K562 (cell line): ENCODE data around the gene UBL5. TPM values are rescaled to one million over a fixed set of nuclear protein-coding genes. Genes with fewer than 3 reads are reported as not detected.

Experiments
- ATAC-seq: fragments of 200-7000 bp; cut with Tn5 transposase; 3 replicates; pipeline ENCODE4 v1.9.1; 2020; ENCODE audit warnings: moderate library complexity
- BruUV-seq: library from RNA; stranded (reverse); fragments of 400-500 nt; replicated peaks from 2 replicates; lab custom pipeline; 2021; lab: Mats Ljungman, UMichigan
- CTCF ChIA-PET: fragments of 300-600 bp; formaldehyde crosslinking; extraction: SDS; loops from one replicate; lab custom pipeline; 2021; ENCODE audit warnings: low intra/inter-chr PET ratio; lab: Yijun Ruan, JAX
- POLR2A ChIA-PET: fragments of 300-600, 350-650 bp; sonication (Branson Sonifier 250); formaldehyde crosslinking; extraction: SDS; loops from one replicate; lab custom pipeline; 2021; ENCODE audit warnings: antibody characterized with exemption, inconsistent platforms; lab: Yijun Ruan, JAX
- DNase-seq, 4 experiments: peaks; one replicate each; pipeline versions ENCODE4 v3.0.0 to v3.0.0-alpha.2; 2011 to 2018; ENCODE audit warnings: low spot score in 3 of 4, mixed read lengths in 3 of 4; ENCODE audit errors: extremely low read depth in 1 of 4
- FAIRE-seq: peaks from 2 replicates; lab custom pipeline; 2011; peaks lifted over from hg19 to GRCh38; lab: Jason Lieb, UNC
- H2AFZ ChIP-seq: 2 replicates; pipeline ENCODE4 v1.6.0; 2011; ENCODE audit warnings: low read depth, low read length, control low read depth, inconsistent platforms
- H3K27ac ChIP-seq: fragments of 200-600 bp; 3 replicates; pipeline ENCODE4 v1.8.0; 2011; ENCODE audit warnings: low read depth, mild to moderate bottlenecking, control low read depth, inconsistent platforms, low read length, moderate library complexity, mixed read lengths; ENCODE audit errors: extremely low read depth
- H3K27me3 ChIP-seq, 2 experiments: fragments of 300-600 bp in 1 of 2; 2 replicates in 1 of 2; 3 replicates in 1 of 2; pipeline versions ENCODE4 v1.6.0 to v1.8.0; 2011; ENCODE audit warnings: inconsistent platforms in 2 of 2, low read length in 2 of 2, mild to moderate bottlenecking in 1 of 2, mixed read lengths in 1 of 2, moderate library complexity in 1 of 2; ENCODE audit not compliant: control insufficient read depth in 2 of 2, insufficient read depth in 2 of 2
- H3K36me3 ChIP-seq: fragments of 300-600 bp; 3 replicates; pipeline ENCODE4 v1.8.0; 2011; ENCODE audit warnings: mild to moderate bottlenecking, low read length, inconsistent platforms; ENCODE audit not compliant: control insufficient read depth, insufficient read depth
- H3K4me1 ChIP-seq, 2 experiments: fragments of 200-600 bp in 1 of 2; replicated peaks in 1 of 2; 2 replicates in 1 of 2; 3 replicates in 1 of 2; pipeline versions ENCODE4 v1.5.1 to v1.8.0; 2011; ENCODE audit warnings: inconsistent platforms in 2 of 2, low read length in 2 of 2, mild to moderate bottlenecking in 1 of 2, mixed read lengths in 1 of 2, moderate library complexity in 1 of 2; ENCODE audit not compliant: control insufficient read depth in 2 of 2, insufficient read depth in 2 of 2
- H3K4me2 ChIP-seq: 2 replicates; pipeline ENCODE4 v1.6.1; 2011; ENCODE audit warnings: low read length, control low read depth, inconsistent platforms, mixed read lengths; ENCODE audit not compliant: insufficient read depth
- H3K4me3 ChIP-seq: fragments of 200-600 bp; sonication (generic), shearing (Covaris generic); 2 replicates; pipeline ENCODE4 v1.5.1; 2016; ENCODE audit warnings: control low read depth, inconsistent platforms
- H3K79me2 ChIP-seq: fragments of 200-600 bp; 3 replicates; pipeline ENCODE4 v1.8.0; 2011; ENCODE audit warnings: low read length, inconsistent platforms; ENCODE audit not compliant: control insufficient read depth, insufficient read depth
- H3K9ac ChIP-seq, 2 experiments: 2 replicates each; pipeline versions ENCODE4 v1.6.0 to v1.6.1; 2011; ENCODE audit warnings: low read depth in 2 of 2, low read length in 2 of 2, control low read depth in 1 of 2, inconsistent platforms in 1 of 2, mild to moderate bottlenecking in 1 of 2, mixed read lengths in 1 of 2; ENCODE audit not compliant: insufficient read depth in 1 of 2
- H3K9me1 ChIP-seq: one replicate; pipeline ENCODE4 v1.6.0; 2011; ENCODE audit warnings: inconsistent platforms, mild to moderate bottlenecking, low read length, moderate library complexity; ENCODE audit not compliant: control insufficient read depth, insufficient read depth
- H3K9me3 ChIP-seq: replicated peaks from 2 replicates; pipeline ENCODE4 v1.5.1; 2011; ENCODE audit warnings: low read depth, low read length, inconsistent platforms; ENCODE audit not compliant: control insufficient read depth, insufficient read depth
- H4K20me1 ChIP-seq: replicated peaks from 2 replicates; pipeline ENCODE4 v1.6.1; 2011; ENCODE audit warnings: low read length, inconsistent platforms, mixed read lengths; ENCODE audit not compliant: control insufficient read depth, insufficient read depth
- CBX2 ChIP-seq: fragments of 200-600 bp; sonication (generic); IDR thresholded peaks from one replicate; pipeline ENCODE4 v1.6.1; 2012; ENCODE audit warnings: mild to moderate bottlenecking, low read length, inconsistent platforms; ENCODE audit not compliant: insufficient read depth, poor library complexity, severe bottlenecking
- KDM2B ChIP-seq: fragments of 250-450 bp; sonication (Bioruptor Pico); IDR thresholded peaks from 2 replicates; pipeline ENCODE4 v1.8.0; 2021; ENCODE audit warnings: mild to moderate bottlenecking, moderate library complexity
- POLR2AphosphoS2 ChIP-seq: IDR thresholded peaks from 2 replicates; pipeline ENCODE4 v1.6.1; 2012; ENCODE audit warnings: low read length, improper control_type of control experiment
- POLR2G ChIP-seq: fragments of 200-400 bp; formaldehyde crosslinking; IDR thresholded peaks from 2 replicates; pipeline ENCODE4 v1.6.1; 2017; ENCODE audit warnings: low read depth, mild to moderate bottlenecking, antibody characterized with exemption, low read length, moderate library complexity
- RFX1 ChIP-seq: fragments of 450-650 bp; IDR thresholded peaks from 2 replicates; pipeline ENCODE4 v1.6.1; 2016; ENCODE audit warnings: mild to moderate bottlenecking, moderate library complexity
- ZC3H8 ChIP-seq: fragments of 450-650 bp; IDR thresholded peaks from 2 replicates; pipeline ENCODE4 v1.6.1; 2017
- WGBS: fragments of 100-300 bp; shearing (Covaris generic); methylation state at CpG from one replicate; pipeline ENCODE4 v1.1.6; 2016; ENCODE audit warnings: low coverage, mixed read lengths; ENCODE audit not compliant: insufficient coverage; ENCODE audit errors: missing lambda C conversion rate; 5-methylcytosine and 5-hydroxymethylcytosine counted together
- in situ Hi-C: fragments of 300-500 bp; cut with MboI; formaldehyde crosslinking; loops from 4 replicates; pipeline ENCODE4 v1.15.0; 2018; ENCODE audit warnings: inconsistent platforms, mixed read lengths
- intact Hi-C: fragments of 100-400 bp; cut with micrococcal nuclease; formaldehyde crosslinking; loops from 2 replicates; pipeline ENCODE4 v1.14.2; 2022
- polyA plus RNA-seq, 8 experiments: library from polyadenylated mRNA; depleted of rRNA in 4 of 8; stranded (reverse) in 5 of 8; unstranded in 3 of 8; fragments of >200 nt; fragmentation: Nextera tagmentation in 2 of 8; fragmentation: Illumina TruSeq in 1 of 8; extraction: Ambion mirVana in 2 of 8; extraction: Trizol in 1 of 8; gene quantifications; 2 replicates each; pipeline versions ENCODE4 v1.2.1 to v1.2.3, GENCODE V29; 2011 to 2014; ENCODE audit warnings: inconsistent platforms in 1 of 8, missing spikeins in 1 of 8
- total RNA-seq, 7 experiments: library from RNA; depleted of rRNA in 6 of 7; stranded (reverse); fragments of >200 nt in 6 of 7; fragmentation: Illumina TruSeq in 2 of 7; extraction: Trizol in 2 of 7; gene quantifications; 2 replicates each; pipeline versions ENCODE4 v1.2.1 to v1.2.3, GENCODE V29; 2011 to 2021; ENCODE audit warnings: low replicate concordance in 1 of 7

The UBL5 gene
- total and polyA plus RNA-seq, 9 of the 15 experiments (the other 6 are each of a cell fraction or from before 2014, with no cell fraction given): 410 to 1,266 (median 613) TPM

- TF ChIP-seq KDM2B (CRISPR knock-in tag): no peak
- no peak for TF ChIP-seq ZC3H8
- CTCF ChIA-PET: interaction anchor here (1.5 kb wide), 1 partner anchor 66 kb away, joined by 16 read pairs; no protein-coding TSS in a partner anchor
- H3K27ac ChIP-seq: no peak overlapping the region
- peaks cover 0 to 27% of the 10 kb centered on the region in 2 experiments; a peak in 3 of 5 replicates for H3K4me1 ChIP-seq
- intact Hi-C loops: no loop called here
- ATAC-seq (no peak), FAIRE-seq (no peak), DNase-seq (no peak)
- BruUV-seq: no TSS peak
- POLR2A ChIA-PET: no interaction called here
- 92% methylated on average over 12 of the region's 23 CpGs for WGBS
- H3K4me3 ChIP-seq: no peak overlapping the region
- H3K36me3 ChIP-seq: peaks cover 47% of the 10 kb centered on the region; the same call in 2 of the 3 replicates
- no peaks in the 10 kb centered on the region for H3K27me3 ChIP-seq
- in situ Hi-C loops: no loop called here
- no peak overlapping the region; a peak in 1 of 4 replicates for H3K9ac ChIP-seq
- H3K4me2 ChIP-seq: no peak overlapping the region
- peaks cover 10% of the 10 kb centered on the region for H4K20me1 ChIP-seq
- H3K9me1 ChIP-seq: peaks cover 7% of the 10 kb centered on the region
- H3K79me2 ChIP-seq: no peaks in the 10 kb centered on the region
- H3K9me3 ChIP-seq: no peaks in the 10 kb centered on the region
- H2AFZ ChIP-seq: no peak overlapping the region
These were observed 21.0 kb downstream of the UBL5 start for GRCh38 chr19:9848762-9849161.

DNA sequence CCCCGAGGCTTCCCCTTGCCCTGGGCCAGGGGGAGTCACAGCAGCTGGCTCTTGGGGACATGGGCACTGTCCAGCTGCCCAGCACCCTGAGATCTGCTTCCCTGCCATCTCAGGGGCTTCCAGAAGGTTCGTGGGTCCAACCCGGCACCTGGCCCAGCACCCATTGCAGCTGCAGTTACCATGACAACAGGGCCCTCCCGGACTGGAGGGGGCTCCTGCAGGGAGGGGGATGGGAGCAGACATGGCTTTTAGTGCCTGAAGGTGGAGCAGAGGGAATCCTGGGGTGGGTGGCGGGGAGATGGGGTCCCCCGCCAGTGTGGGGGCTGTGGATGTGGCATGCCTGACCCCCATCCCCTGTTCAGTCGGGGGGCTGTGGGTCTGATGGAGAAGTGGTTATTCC, 22.1 kb downstream of the UBL5 start:
- in situ Hi-C loops: no loop called here
- Histone ChIP-seq H3K27ac (no peak overlapping the region), H3K9me3 (no peaks in the 10 kb centered on the region), H3K36me3 (peaks cover 38% of the 10 kb centered on the region; the same call in 2 of the 3 replicates), H3K79me2 (no peaks in the 10 kb centered on the region), H2AFZ (no peak overlapping the region), H4K20me1 (peaks cover 10% of the 10 kb centered on the region), H3K4me1 (peaks cover 0 to 35% of the 10 kb centered on the region in 2 experiments; a peak in 3 of 5 replicates), H3K27me3 (no peaks in the 10 kb centered on the region), H3K9me1 (peaks cover 7% of the 10 kb centered on the region), H3K9ac (no peak overlapping the region), H3K4me2 (no peak overlapping the region), H3K4me3 (no peak overlapping the region)
- no TSS peak for BruUV-seq
- no peak for DNase-seq
- POLR2A ChIA-PET: interaction anchor here (0.6 to 0.9 kb wide), 2 partner anchors 11 to 18 kb away, joined by 3 read pairs; no protein-coding TSS in a partner anchor
- peak; percentile 84 for TF ChIP-seq RFX1
- no peak for TF ChIP-seq CBX2
- TF ChIP-seq POLR2AphosphoS2: no peak
- peak; percentile 30; the same call in 1 of the 2 replicates for TF ChIP-seq POLR2G
- CTCF ChIA-PET: no interaction called here
- WGBS: 88% methylated on average over 3 of the region's 7 CpGs
- intact Hi-C loops: no loop called here
- no peak for ATAC-seq
- no peak for FAIRE-seq
